ENCODE measurements around the gene CD2BP2. TPM values are rescaled to one million over a fixed set of nuclear protein-coding genes. Genes with fewer than 3 reads are reported as not detected.
A peak's percentile ranks its signal among the peaks of the same experiment; 100 is the strongest.

Gene CD2BP2
- total and polyA plus RNA-seq, 2 of the 13 experiments (the other 11 are each of a cell fraction or from before 2014, with no cell fraction given), result 24.9 to 54.6 TPM

GRCh38 chr16:30335028-30335597 is 20.0 kb downstream of the CD2BP2 start (continued):
- TF ChIP-seq NFAT5 (CRISPR knock-in tag; IDR thresholded peaks at IDR 0.05) (peak; percentile 58; the same call in 1 of the 2 replicates), HNRNPK (IDR thresholded peaks at IDR 0.05; ENCODE audit: low read depth, low read length, poor library complexity, severe bottlenecking) (peak; percentile 67), TIGD3 (CRISPR knock-in tag; IDR thresholded peaks at IDR 0.05; ENCODE audit: borderline replicate concordance) (0 out of 2 replicates have a peak, but pooled peaks have one; percentile 2), UBTF (CRISPR knock-in tag; IDR thresholded peaks at IDR 0.05) (peak; percentile 85; the same call in 1 of the 2 replicates), SP5 (CRISPR knock-in tag; IDR thresholded peaks at IDR 0.05; ENCODE audit: borderline replicate concordance, low read depth) (peak; percentile 97), ZNF574 (CRISPR knock-in tag; IDR thresholded peaks at IDR 0.05) (peak; percentile 34; the same call in 1 of the 2 replicates), POLR2A (IDR thresholded peaks at IDR 0.05; ENCODE audit: insufficient read depth in 1 of 2, low read depth in 2 of 2, low read length in 2 of 2) (peak; percentile 67 to 85), ATF5 (CRISPR knock-in tag; IDR thresholded peaks at IDR 0.05; ENCODE audit: low read depth) (0 out of 2 replicates have a peak, but pooled peaks have one; percentile 36), FOXA3 (CRISPR knock-in tag; IDR thresholded peaks at IDR 0.05) (peak; percentile 15; the same call in 1 of the 2 replicates), ZNF563 (CRISPR knock-in tag; IDR thresholded peaks at IDR 0.05) (0 out of 2 replicates have a peak, but pooled peaks have one; percentile 28), MED1 (CRISPR knock-in tag; IDR thresholded peaks at IDR 0.05) (peak; percentile 37), ZNF607 (CRISPR knock-in tag; IDR thresholded peaks at IDR 0.05; ENCODE audit: borderline replicate concordance) (peak; percentile 83), ZSCAN12 (CRISPR knock-in tag; IDR thresholded peaks at IDR 0.05) (0 out of 2 replicates have a peak, but pooled peaks have one; percentile 30)
- TF ChIP-seq, protein P1, sequence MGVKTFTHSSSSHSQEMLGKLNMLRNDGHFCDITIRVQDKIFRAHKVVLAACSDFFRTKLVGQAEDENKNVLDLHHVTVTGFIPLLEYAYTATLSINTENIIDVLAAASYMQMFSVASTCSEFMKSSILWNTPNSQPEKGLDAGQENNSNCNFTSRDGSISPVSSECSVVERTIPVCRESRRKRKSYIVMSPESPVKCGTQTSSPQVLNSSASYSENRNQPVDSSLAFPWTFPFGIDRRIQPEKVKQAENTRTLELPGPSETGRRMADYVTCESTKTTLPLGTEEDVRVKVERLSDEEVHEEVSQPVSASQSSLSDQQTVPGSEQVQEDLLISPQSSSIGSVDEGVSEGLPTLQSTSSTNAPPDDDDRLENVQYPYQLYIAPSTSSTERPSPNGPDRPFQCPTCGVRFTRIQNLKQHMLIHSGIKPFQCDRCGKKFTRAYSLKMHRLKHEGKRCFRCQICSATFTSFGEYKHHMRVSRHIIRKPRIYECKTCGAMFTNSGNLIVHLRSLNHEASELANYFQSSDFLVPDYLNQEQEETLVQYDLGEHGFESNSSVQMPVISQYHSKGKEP (CRISPR knock-in tag; IDR thresholded peaks at IDR 0.05), result 0 out of 2 replicates have a peak, but pooled peaks have one; percentile 52
